K562 (cell line): ENCODE data around the gene GJB2.

Experiments used
- GABPB1 ChIP-seq: sonication (generic); formaldehyde crosslinking; IDR thresholded peaks from 2 replicates; pipeline ENCODE4 v1.8.0; 2022; ENCODE audit warnings: mild to moderate bottlenecking, missing genetic modification reagents
- IRF2 ChIP-seq: sonication (generic); formaldehyde crosslinking; IDR thresholded peaks from 2 replicates; pipeline ENCODE4 v1.8.1; 2022; ENCODE audit warnings: mild to moderate bottlenecking, missing genetic modification reagents
- NFYB ChIP-seq: IDR thresholded peaks from 2 replicates; pipeline ENCODE4 v1.6.1; 2011; ENCODE audit warnings: mild to moderate bottlenecking, moderate library complexity; ENCODE audit not compliant: insufficient read length; ENCODE audit errors: extremely low read depth
- POLR3A ChIP-seq: IDR thresholded peaks from 2 replicates; pipeline ENCODE4 v1.6.1; 2011; ENCODE audit warnings: borderline replicate concordance, mild to moderate bottlenecking, moderate library complexity; ENCODE audit not compliant: insufficient read length, insufficient read depth; ENCODE audit errors: extremely low read depth
- ZNF217 ChIP-seq: sonication (generic); formaldehyde crosslinking; IDR thresholded peaks from 2 replicates; pipeline ENCODE4 v1.8.0; 2022; ENCODE audit warnings: mild to moderate bottlenecking, missing genetic modification reagents

DNA sequence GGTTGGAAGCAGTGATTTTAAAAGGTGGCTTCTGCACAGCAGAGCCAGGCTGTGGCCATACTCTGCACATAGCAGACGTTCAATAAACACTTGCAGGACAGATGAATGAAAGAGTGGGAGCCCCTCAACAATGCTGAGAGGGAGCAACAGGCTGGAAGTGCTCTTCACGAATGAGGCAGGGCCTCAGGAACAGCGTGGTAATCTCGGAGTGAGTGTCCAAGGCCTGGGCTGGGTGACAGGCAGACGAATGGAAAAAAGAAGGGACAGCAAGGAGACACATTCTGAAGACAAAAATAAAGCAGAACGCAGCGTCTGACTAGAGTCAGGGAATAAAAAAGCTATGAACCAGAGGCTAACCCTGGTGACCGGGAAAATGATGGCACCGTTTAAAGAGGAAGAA is 43.0 kb downstream of the GJB2 start:
- TF ChIP-seq GABPB1 (CRISPR knock-in tag) (no peak), POLR3A (no peak), NFYB (no peak), IRF2 (CRISPR knock-in tag) (no peak), ZNF217 (CRISPR knock-in tag) (no peak)
